Adipocyte (in vitro differentiated cells): ENCODE data around the gene SLC35A2.
"Not testable (repeated sequence)": the region's sequence is repeated elsewhere in the genome, so short reads cannot be mapped to it uniquely, and the experiment has no call there.

Experiments
- DNase-seq: peaks from one replicate; pipeline ENCODE4 v3.0.0-alpha.2; 2015; ENCODE audit warnings: low read depth
- H3K27me3 ChIP-seq: replicated peaks from 2 replicates; pipeline ENCODE4 v1.7.0; 2013; ENCODE audit warnings: mild to moderate bottlenecking, low read length, moderate library complexity; ENCODE audit not compliant: control insufficient read depth, insufficient read depth
- H3K36me3 ChIP-seq: 2 replicates; pipeline ENCODE4 v1.7.0; 2013; ENCODE audit warnings: low read length, mild to moderate bottlenecking, moderate library complexity; ENCODE audit not compliant: control insufficient read depth, insufficient read depth, severe bottlenecking
- H3K4me1 ChIP-seq: 2 replicates; pipeline ENCODE4 v1.7.0; 2013; ENCODE audit warnings: mild to moderate bottlenecking, low read length, moderate library complexity; ENCODE audit not compliant: control insufficient read depth, insufficient read depth
- H3K4me3 ChIP-seq: 2 replicates; pipeline ENCODE4 v1.7.0; 2013; ENCODE audit warnings: mild to moderate bottlenecking, low read length, moderate library complexity
- H3K9ac ChIP-seq: 2 replicates; pipeline ENCODE4 v1.7.0; 2013; ENCODE audit warnings: mild to moderate bottlenecking, low read length, moderate library complexity
- H3K9me3 ChIP-seq: 2 replicates; pipeline ENCODE4 v1.7.0; 2013; ENCODE audit warnings: mild to moderate bottlenecking, low read length, moderate library complexity; ENCODE audit not compliant: control insufficient read depth

Gene SLC35A2

GRCh38 chrX:48897157-48897624, 14.3 kb downstream of the SLC35A2 start:
- DNase-seq, result peak; percentile 80
- Histone ChIP-seq H3K4me3 (peak overlapping the region; percentile 91), H3K9me3 (no peaks in the 10 kb centered on the region), H3K36me3 (peaks cover 17% of the 10 kb centered on the region), H3K4me1 (peaks cover 5% of the 10 kb centered on the region), H3K9ac (peak overlapping the region; percentile 95), H3K27me3 (no peaks in the 10 kb centered on the region)

- Histone ChIP-seq H3K9me3 (no peaks in the 10 kb centered on the region), H3K4me1 (peaks cover 10% of the 10 kb centered on the region), H3K4me3 (peak overlapping the region; percentile 91), H3K36me3 (peaks cover 11% of the 10 kb centered on the region), H3K27me3 (no peaks in the 10 kb centered on the region), H3K9ac (peak overlapping the region; percentile 95)
- no peak for DNase-seq
Observed at GRCh38 chrX:48896611-48897011, 14.8 kb downstream of the SLC35A2 start.

- H3K4me3 ChIP-seq, result no peak overlapping the region
Observed at GRCh38 chrX:48894891-48895290, 16.6 kb downstream of the SLC35A2 start.

GRCh38 chrX:48893556-48894348, 17.7 kb downstream of the SLC35A2 start:
- Histone ChIP-seq H3K9ac (no peak overlapping the region), H3K27me3 (peaks cover 3% of the 10 kb centered on the region), H3K4me3 (no peak overlapping the region), H3K4me1 (peaks cover 10% of the 10 kb centered on the region), H3K36me3 (no peaks in the 10 kb centered on the region), H3K9me3 (no peaks in the 10 kb centered on the region)
- DNase-seq, result no peak

More at GRCh38 chrX:48894891-48895290, 16.6 kb downstream of the SLC35A2 start:
- Histone ChIP-seq H3K9ac (no peak overlapping the region), H3K4me1 (peaks cover 10% of the 10 kb centered on the region), H3K9me3 (no peaks in the 10 kb centered on the region), H3K36me3 (no peaks in the 10 kb centered on the region), H3K27me3 (no peaks in the 10 kb centered on the region)
- no peak for DNase-seq

- H3K4me3 ChIP-seq, result no peak overlapping the region
- peaks cover 10% of the 10 kb centered on the region for H3K4me1 ChIP-seq
- DNase-seq, result no peak
- no peaks in the 10 kb centered on the region for H3K9me3 ChIP-seq
- H3K36me3 ChIP-seq, result no peaks in the 10 kb centered on the region
- H3K27me3 ChIP-seq, result peaks cover 3% of the 10 kb centered on the region
- no peak overlapping the region for H3K9ac ChIP-seq
Observed at GRCh38 chrX:48892896-48893295, 18.6 kb downstream of the SLC35A2 start.

GRCh38 chrX:48891402-48892288, 19.8 kb downstream of the SLC35A2 start:
- Histone ChIP-seq H3K9ac (peak overlapping the region; percentile 59), H3K9me3 (no peaks in the 10 kb centered on the region), H3K36me3 (no peaks in the 10 kb centered on the region), H3K27me3 (peaks cover 3% of the 10 kb centered on the region), H3K4me3 (peak overlapping the region; percentile 71), H3K4me1 (peaks cover 8% of the 10 kb centered on the region)
- DNase-seq, result peak; percentile 90

DNA sequence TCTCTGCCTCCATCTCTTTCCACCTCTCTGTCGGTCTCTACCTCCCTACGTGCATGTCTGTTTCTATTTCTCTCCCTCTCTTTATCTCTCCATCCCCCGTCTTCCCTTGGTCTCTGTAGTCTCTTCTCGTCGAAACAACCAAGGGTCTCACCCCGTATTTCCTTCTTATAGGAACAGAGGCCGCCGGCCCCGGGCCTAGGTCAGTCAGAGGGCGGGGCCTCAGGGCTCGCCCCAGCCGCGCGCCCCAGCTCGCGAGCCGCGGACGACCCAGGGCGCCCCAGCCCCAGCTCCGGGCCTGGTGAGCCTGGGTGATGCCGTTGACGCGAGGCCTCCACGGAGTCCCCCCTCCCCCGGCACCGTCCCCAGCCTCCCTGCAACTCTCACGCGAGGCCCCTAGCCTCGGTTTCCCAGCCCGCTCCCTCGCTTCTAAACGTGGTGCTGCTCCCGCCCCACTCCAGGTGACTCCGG, 20.5 kb downstream of the SLC35A2 start:
- peak overlapping the region; percentile 47 for H3K4me3 ChIP-seq
- H3K9ac ChIP-seq, result peak overlapping the region; percentile 59

GRCh38 chrX:48890296-48890925, 21.0 kb downstream of the SLC35A2 start:
- no peak for DNase-seq
- peak overlapping the region; percentile 47 for H3K4me3 ChIP-seq
- no peaks in the 10 kb centered on the region for H3K36me3 ChIP-seq
- H3K27me3 ChIP-seq, result peaks cover 3% of the 10 kb centered on the region
- H3K4me1 ChIP-seq, result peaks cover 5% of the 10 kb centered on the region
- H3K9ac ChIP-seq, result peak overlapping the region; percentile 59
- H3K9me3 ChIP-seq, result no peaks in the 10 kb centered on the region

More for the DNA sequence above, 20.5 kb downstream of the SLC35A2 start:
- peaks cover 3% of the 10 kb centered on the region for H3K27me3 ChIP-seq
- H3K36me3 ChIP-seq, result no peaks in the 10 kb centered on the region
- H3K4me1 ChIP-seq, result peaks cover 5% of the 10 kb centered on the region
- DNase-seq, result peak; percentile 36
- H3K9me3 ChIP-seq, result no peaks in the 10 kb centered on the region

DNA sequence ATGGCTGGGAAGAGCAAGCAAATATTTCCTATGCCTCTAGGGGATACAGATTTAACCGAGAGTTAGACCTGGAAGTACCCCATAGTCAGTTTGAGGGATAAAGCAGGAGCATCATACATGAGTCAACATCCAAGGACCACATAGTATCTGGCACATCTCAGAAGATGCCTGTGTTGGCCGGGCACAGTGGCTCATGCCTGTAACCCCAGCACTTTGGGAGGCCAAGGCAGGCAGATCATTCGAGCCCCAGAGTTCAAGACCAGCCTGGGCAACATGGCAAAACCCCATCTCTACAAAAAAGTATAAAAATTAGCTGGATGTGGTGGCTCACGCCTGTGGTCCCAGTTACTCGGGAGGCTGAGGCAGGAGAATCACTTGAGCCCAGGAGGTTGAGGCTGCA, 24.9 kb downstream of the SLC35A2 start:
- not testable (repeated sequence) for H3K9ac ChIP-seq, H3K9me3 ChIP-seq, H3K27me3 ChIP-seq, H3K4me3 ChIP-seq, H3K4me1 ChIP-seq, DNase-seq, H3K36me3 ChIP-seq

- Histone ChIP-seq H3K9ac (no peak overlapping the region), H3K36me3 (no peaks in the 10 kb centered on the region), H3K4me3 (no peak overlapping the region), H3K9me3 (no peaks in the 10 kb centered on the region), H3K27me3 (peaks cover 11% of the 10 kb centered on the region), H3K4me1 (no peaks in the 10 kb centered on the region)
- no peak for DNase-seq
Observed at GRCh38 chrX:48883729-48884128, 27.7 kb downstream of the SLC35A2 start.

DNA sequence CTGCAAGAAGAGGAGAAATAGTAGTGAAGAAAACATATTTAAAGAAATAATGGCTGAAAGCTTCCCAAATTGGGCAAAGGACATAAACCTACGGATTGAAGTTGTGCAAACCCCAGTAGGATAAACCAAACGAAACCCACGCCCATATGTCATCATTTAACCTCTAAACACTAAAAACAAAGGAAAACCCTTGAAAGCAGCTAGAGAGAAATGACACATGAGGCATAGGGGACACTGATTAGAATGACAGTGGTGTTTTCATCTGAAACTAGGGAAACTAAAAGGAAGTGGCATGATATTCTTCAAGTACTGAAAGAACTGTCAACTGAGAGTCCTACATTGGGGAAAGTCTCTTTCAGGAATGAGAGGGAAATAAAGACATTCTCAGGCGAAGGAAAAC, 34.5 kb downstream of the SLC35A2 start:
- not testable (repeated sequence) for H3K36me3 ChIP-seq, H3K27me3 ChIP-seq, H3K9me3 ChIP-seq, DNase-seq, H3K4me1 ChIP-seq, H3K9ac ChIP-seq, H3K4me3 ChIP-seq
